Stimulated activated naive CD8-positive, alpha-beta T cell treated with anti-CD3 and anti-CD28 coated beads, Interleukin-15, amount 100 ng/mL, for 72 hours (primary cell): ENCODE data around the gene ICAM4.

ENCODE experiments used
- ATAC-seq: fragments of 150-1000 bp; cut with Tn5 transposase; 2 replicates; pipeline ENCODE4 v1.10.0; 2021; ENCODE audit warnings: mild to moderate bottlenecking, moderate library complexity
- DNase-seq, 2 donors: peaks; one replicate each; pipeline ENCODE4 v3.0.0; 2021 to 2022
- H3K27ac Mint-ChIP-seq, 2 donors: one replicate each; pipeline ENCODE4 v1.8.0; 2022; ENCODE audit warnings: mild to moderate bottlenecking in 2 of 2, mixed read lengths in 2 of 2, moderate library complexity in 2 of 2
- H3K27me3 Mint-ChIP-seq: one replicate; pipeline ENCODE4 v1.8.0; 2022; ENCODE audit warnings: mixed read lengths
- H3K4me1 Mint-ChIP-seq: one replicate; pipeline ENCODE4 v1.8.0; 2022; ENCODE audit warnings: mild to moderate bottlenecking, mixed read lengths
- H3K4me3 Mint-ChIP-seq, 2 donors: one replicate each; pipeline ENCODE4 v1.8.0; 2022; ENCODE audit warnings: mild to moderate bottlenecking in 2 of 2, mixed read lengths in 2 of 2, moderate library complexity in 1 of 2
- H3K9me3 Mint-ChIP-seq, 2 donors: one replicate each; pipeline ENCODE4 v1.8.0; 2022; ENCODE audit warnings: mixed read lengths in 2 of 2

Gene ICAM4

GRCh38 chr19:10258080-10258710 lies 28.6 kb upstream of the ICAM4 start:
- H3K9me3 Mint-ChIP-seq = no peaks in the 10 kb centered on the region
- DNase-seq (no peak), ATAC-seq (no peak)
- H3K4me1 Mint-ChIP-seq = peaks cover 66% of the 10 kb centered on the region
- H3K4me3 Mint-ChIP-seq = no peak overlapping the region
- H3K27me3 Mint-ChIP-seq = no peaks in the 10 kb centered on the region
- no peak overlapping the region for H3K27ac Mint-ChIP-seq

DNA sequence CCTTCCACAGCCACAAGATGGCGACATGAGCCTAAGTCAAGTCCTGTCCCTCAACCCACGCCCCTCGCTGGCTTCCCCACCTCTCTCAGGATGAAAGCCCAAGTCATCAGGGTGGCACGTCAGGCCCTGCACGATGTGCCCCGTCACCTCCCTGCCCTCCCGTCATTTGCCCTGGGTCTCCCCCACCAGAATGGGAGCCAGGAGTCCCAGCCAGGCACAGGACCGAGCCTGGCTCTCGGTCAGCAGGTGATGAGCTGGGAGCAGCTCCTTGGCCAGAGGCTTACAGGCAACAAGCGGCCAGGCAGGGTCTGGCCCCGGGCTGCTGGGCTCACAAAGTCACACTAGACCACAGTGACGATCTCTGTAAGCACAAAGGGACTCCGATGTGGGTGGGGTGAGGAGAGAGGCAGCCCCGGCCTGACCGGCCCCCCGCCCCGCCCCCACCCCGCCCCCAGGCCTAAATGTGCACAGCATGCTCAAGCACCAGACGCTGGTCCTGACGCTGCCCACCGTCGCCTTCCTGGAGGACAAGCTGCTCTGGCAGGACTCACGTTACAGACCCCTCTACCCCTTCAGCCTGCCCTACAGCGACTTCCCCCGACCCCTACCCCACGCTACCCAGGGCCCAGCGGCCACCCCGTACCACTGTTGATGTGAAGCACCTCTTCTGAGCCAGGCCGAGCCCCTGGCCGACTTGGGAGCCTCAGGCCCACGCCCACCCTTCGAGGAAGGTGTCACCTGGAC lies 27.4 kb upstream of the ICAM4 start:
- peak overlapping the region in 1 of 2 donors; percentile 82 for H3K27ac Mint-ChIP-seq

GRCh38 chr19:10260141-10260584 lies 26.6 kb upstream of the ICAM4 start:
- DNase-seq = peak; percentile 34 to 49
- H3K27me3 Mint-ChIP-seq = no peaks in the 10 kb centered on the region
- ATAC-seq = peak; percentile 77
- peak overlapping the region; percentile 62 to 71 for H3K27ac Mint-ChIP-seq
- H3K4me1 Mint-ChIP-seq = peaks cover 48% of the 10 kb centered on the region
- H3K9me3 Mint-ChIP-seq = no peaks in the 10 kb centered on the region
- H3K4me3 Mint-ChIP-seq = peak overlapping the region; percentile 58 to 66

More for the DNA sequence above, 27.4 kb upstream of the ICAM4 start:
- Mint-ChIP-seq H3K27me3 (no peaks in the 10 kb centered on the region), H3K9me3 (no peaks in the 10 kb centered on the region), H3K4me1 (peaks cover 56% of the 10 kb centered on the region), H3K4me3 (peak overlapping the region; percentile 58 to 66)
- DNase-seq = peak; percentile 89 to 93
- peak; percentile 84 for ATAC-seq

DNA sequence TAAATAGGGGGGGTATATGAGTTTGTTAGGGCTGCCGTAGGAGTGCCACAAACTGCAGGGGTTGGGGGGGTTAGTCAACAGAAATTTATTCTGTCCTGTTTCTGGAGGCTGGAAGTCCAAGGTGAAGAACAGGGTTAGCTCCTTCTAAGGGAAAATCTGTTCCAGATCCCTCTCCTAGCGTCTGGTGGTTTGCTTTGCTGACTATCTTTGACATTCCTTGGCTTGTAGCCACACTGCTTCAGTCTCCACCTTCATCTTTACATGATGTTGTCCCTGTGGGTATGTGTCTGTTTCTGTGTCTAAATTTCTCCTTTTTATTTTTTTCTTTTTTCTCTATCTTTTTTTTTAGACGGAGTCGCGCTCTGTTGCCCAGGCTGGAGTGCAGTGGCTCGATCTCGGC lies 24.0 kb upstream of the ICAM4 start:
- Mint-ChIP-seq H3K9me3 (no peaks in the 10 kb centered on the region), H3K4me1 (peaks cover 39% of the 10 kb centered on the region), H3K27me3 (no peaks in the 10 kb centered on the region), H3K27ac (peak overlapping the region in 1 of 2 donors; percentile 19), H3K4me3 (no peak overlapping the region)
- no peak for ATAC-seq
- no peak for DNase-seq

DNA sequence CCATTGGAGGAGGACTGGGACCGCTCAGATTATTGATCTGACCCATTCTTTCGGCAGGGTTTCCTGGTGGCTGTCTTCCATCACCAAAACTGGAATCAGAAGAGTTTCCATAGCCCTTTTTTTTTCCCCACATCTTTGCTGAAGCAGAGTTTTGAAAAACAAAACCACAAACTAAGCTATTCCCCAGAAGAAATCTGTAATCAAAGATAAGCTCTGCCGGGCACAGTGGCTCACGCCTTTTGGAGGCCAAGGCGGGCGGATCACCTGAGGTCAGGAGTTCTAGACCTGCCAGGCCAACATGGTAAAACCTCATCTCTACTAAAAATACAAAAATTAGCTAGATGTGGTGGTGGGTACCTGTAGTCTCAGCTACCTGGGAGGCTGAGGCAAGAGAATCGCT lies 20.0 kb upstream of the ICAM4 start:
- Mint-ChIP-seq H3K4me3 (no peak overlapping the region), H3K27me3 (no peaks in the 10 kb centered on the region), H3K9me3 (no peaks in the 10 kb centered on the region), H3K27ac (no peak overlapping the region), H3K4me1 (peaks cover 29% of the 10 kb centered on the region)
- ATAC-seq (no peak), DNase-seq (no peak)

- no peak overlapping the region for H3K4me3 Mint-ChIP-seq
- H3K9me3 Mint-ChIP-seq = no peaks in the 10 kb centered on the region
- H3K27ac Mint-ChIP-seq = peak overlapping the region in 1 of 2 donors; percentile 40
- H3K4me1 Mint-ChIP-seq = peaks cover 41% of the 10 kb centered on the region
- H3K27me3 Mint-ChIP-seq = no peaks in the 10 kb centered on the region
- ATAC-seq = no peak
- no peak for DNase-seq
These were observed 18.7 kb upstream of the ICAM4 start for GRCh38 chr19:10268071-10268470.

DNA sequence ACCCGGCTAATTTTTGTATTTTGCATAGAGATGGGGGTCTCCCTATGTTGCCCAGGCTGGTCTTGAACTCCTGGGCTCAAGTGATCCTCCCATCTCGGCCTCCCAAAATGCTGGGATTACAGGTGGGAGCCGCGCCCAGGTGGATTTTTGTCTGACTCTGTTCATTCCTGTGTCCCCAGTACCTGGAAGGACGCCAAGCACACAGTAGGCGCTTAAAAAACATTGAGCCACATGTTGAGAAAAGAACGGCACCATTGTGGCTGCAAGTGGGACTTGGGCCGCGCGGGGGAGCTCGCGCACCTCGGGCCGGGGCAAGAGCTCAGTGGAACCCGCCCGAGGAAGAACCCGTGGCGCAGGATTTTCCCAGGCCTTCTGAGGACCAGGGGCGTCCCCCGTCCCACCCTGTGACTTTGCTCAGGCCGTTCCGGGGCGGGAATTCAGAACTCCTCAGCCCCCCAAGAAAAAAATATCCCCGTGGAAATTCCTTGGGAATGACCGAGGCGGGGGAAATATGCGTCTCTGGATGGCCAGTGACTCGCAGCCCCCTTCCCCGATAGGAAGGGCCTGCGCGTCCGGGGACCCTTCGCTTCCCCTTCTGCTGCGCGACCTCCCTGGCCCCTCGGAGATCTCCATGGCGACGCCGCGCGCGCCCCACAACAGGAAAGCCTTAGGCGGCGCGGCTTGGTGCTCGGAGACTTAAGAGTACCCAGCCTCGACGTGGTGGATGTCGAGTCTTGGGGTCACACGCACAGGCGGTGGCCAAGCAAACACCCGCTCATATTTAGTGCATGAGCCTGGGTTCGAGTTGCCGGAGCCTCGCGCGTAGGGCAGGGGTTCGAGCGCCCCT lies 17.2 kb upstream of the ICAM4 start:
- Mint-ChIP-seq H3K4me3 (peak overlapping the region; percentile 87 to 91), H3K9me3 (no peaks in the 10 kb centered on the region), H3K4me1 (peaks cover 51% of the 10 kb centered on the region), H3K27ac (peak overlapping the region; percentile 95 to 98), H3K27me3 (no peaks in the 10 kb centered on the region)
- DNase-seq = peak; percentile 88 to 90
- ATAC-seq = peak; percentile 85

- Mint-ChIP-seq H3K27ac (peak overlapping the region; percentile 95 to 98), H3K27me3 (no peaks in the 10 kb centered on the region), H3K9me3 (no peaks in the 10 kb centered on the region), H3K4me3 (peak overlapping the region; percentile 87 to 91), H3K4me1 (peaks cover 57% of the 10 kb centered on the region)
- DNase-seq (peak; percentile 76 to 88), ATAC-seq (peak; percentile 85)
These were observed 16.6 kb upstream of the ICAM4 start for GRCh38 chr19:10270180-10270615.

DNA sequence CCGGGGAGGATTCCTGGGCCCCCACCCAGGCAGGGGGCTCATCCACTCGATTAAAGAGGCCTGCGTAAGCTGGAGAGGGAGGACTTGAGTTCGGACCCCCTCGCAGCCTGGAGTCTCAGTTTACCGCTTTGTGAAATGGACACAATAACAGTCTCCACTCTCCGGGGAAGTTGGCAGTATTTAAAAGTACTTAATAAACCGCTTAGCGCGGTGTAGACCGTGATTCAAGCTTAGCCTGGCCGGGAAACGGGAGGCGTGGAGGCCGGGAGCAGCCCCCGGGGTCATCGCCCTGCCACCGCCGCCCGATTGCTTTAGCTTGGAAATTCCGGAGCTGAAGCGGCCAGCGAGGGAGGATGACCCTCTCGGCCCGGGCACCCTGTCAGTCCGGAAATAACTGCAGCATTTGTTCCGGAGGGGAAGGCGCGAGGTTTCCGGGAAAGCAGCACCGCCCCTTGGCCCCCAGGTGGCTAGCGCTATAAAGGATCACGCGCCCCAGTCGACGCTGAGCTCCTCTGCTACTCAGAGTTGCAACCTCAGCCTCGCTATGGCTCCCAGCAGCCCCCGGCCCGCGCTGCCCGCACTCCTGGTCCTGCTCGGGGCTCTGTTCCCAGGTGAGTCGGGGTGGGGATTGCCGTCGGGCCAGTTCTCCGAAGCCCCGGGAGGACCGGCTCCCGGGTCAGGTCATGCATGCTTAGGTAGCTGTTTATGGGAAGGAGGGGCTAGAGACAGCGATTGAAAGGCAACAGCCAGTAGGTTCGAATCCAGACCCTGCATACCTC lies 15.9 kb upstream of the ICAM4 start, which contains the start of gene ICAM1:
ICAM1 (plus strand) TSS at position 505 of the 779 bp plus-strand sequence; CDS start at position 545, 40 bp downstream.
- ATAC-seq (peak; percentile 73), DNase-seq (peak; percentile 79 to 86)
- Mint-ChIP-seq H3K4me3 (peak within 1 kb of the TSS; percentile 87 to 91), H3K4me1 (peaks cover 58% of the 10 kb centered on the region), H3K27ac (peak within 1 kb of the TSS; percentile 95 to 98), H3K27me3 (no peaks in the 10 kb centered on the region), H3K9me3 (no peaks in the 10 kb centered on the region)

DNA sequence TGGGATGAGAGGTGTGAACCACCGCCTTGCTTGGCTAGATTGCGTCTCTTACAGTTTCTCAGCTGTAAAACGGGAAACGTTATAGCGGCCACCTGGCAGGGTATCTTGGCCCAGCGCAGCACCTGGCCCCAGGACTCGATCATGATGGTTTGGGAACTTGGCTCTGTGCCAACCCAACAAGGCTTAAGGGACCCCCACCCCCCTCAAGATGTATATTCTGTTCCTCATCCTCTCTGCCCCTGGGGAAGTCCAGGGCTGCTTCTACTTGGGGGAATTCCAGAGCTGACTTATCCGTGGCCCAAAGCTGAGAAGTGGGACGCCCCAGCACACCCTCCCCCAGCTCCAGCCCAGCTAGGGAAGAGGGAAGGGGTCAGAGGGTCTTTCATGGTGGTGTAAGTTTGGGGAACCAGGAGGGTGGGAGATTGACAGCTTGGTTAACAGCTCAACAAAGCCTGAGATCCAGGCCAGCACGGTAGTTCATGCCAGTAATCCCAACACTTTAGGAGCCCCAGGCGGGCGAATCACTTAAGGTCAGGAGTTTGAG lies 15.1 kb upstream of the ICAM4 start:
- Mint-ChIP-seq H3K27ac (peak overlapping the region; percentile 95 to 98), H3K4me3 (peak overlapping the region; percentile 87 to 91), H3K27me3 (no peaks in the 10 kb centered on the region), H3K4me1 (peaks cover 61% of the 10 kb centered on the region), H3K9me3 (no peaks in the 10 kb centered on the region)
- DNase-seq = peak; percentile 30 to 54
- no peak for ATAC-seq

- Mint-ChIP-seq H3K9me3 (no peaks in the 10 kb centered on the region), H3K4me1 (peaks cover 82% of the 10 kb centered on the region), H3K27me3 (no peaks in the 10 kb centered on the region), H3K27ac (no peak overlapping the region), H3K4me3 (no peak overlapping the region)
- ATAC-seq (no peak), DNase-seq (no peak)
These were observed 12.2 kb upstream of the ICAM4 start for GRCh38 chr19:10274589-10274988.

GRCh38 chr19:10277795-10278589 lies 8.8 kb upstream of the ICAM4 start:
- ATAC-seq (no peak), DNase-seq (no peak)
- H3K4me1 Mint-ChIP-seq = peaks cover 54% of the 10 kb centered on the region
- peak overlapping the region in 1 of 2 donors; percentile 27 for H3K27ac Mint-ChIP-seq
- H3K4me3 Mint-ChIP-seq = no peak overlapping the region
- no peaks in the 10 kb centered on the region for H3K27me3 Mint-ChIP-seq
- H3K9me3 Mint-ChIP-seq = no peaks in the 10 kb centered on the region

DNA sequence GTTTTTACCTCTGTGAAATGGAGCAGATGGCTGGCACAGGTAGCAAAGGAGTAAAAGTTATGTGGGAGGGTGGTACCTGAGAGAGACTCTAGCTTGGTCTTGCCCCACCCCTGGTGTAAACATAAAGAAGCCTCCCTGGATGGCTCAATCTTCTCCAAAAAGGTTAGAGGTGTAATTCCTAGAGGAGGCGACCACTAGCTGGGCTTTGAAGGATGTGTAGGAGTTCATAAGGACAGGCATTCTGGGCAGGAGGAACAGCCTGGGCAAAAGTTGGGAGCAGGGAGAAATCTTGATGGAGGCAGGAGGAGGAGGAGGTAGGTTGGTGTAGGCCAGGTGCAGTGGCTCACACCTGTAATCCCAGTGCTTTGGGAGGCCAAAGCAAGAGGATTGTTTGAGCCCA lies 7.8 kb upstream of the ICAM4 start:
- no peak for ATAC-seq
- no peak for DNase-seq
- no peak overlapping the region for H3K4me3 Mint-ChIP-seq
- H3K9me3 Mint-ChIP-seq = no peaks in the 10 kb centered on the region
- H3K27ac Mint-ChIP-seq = no peak overlapping the region
- H3K27me3 Mint-ChIP-seq = no peaks in the 10 kb centered on the region
- peaks cover 50% of the 10 kb centered on the region for H3K4me1 Mint-ChIP-seq
